Smooth muscle cell (in vitro differentiated cells): ENCODE data around the gene SMIM41. TPM values are rescaled to one million over a fixed set of nuclear protein-coding genes. Genes with fewer than 3 reads are reported as not detected.

Source experiments
- DNase-seq: peaks from one replicate; lab custom pipeline; 2025; ENCODE audit not compliant: unreplicated experiment; lab: John Stamatoyannopoulos, UW
- H2AFZ ChIP-seq: fragments of 200-600 bp; sonication (generic); 2 replicates; pipeline ENCODE4 v1.6.0; 2016; ENCODE audit warnings: antibody characterized with exemption, low read depth, mild to moderate bottlenecking
- H3F3A ChIP-seq: fragments of 200-600 bp; sonication (generic); 2 replicates; pipeline ENCODE4 v1.6.0; 2017; ENCODE audit warnings: antibody characterized with exemption, low read depth
- H3K27ac ChIP-seq: fragments of 200-600 bp; sonication (generic); 2 replicates; pipeline ENCODE4 v1.5.1; 2016; ENCODE audit warnings: low read depth, mild to moderate bottlenecking
- H3K27me3 ChIP-seq: fragments of 200-600 bp; sonication (generic); 2 replicates; pipeline ENCODE4 v1.6.1; 2016; ENCODE audit warnings: low read depth, mild to moderate bottlenecking
- H3K36me3 ChIP-seq: fragments of 200-600 bp; sonication (generic); 2 replicates; pipeline ENCODE4 v1.5.1; 2016; ENCODE audit warnings: low read depth
- H3K4me1 ChIP-seq: fragments of 200-600 bp; sonication (generic); 2 replicates; pipeline ENCODE4 v1.5.1; 2016; ENCODE audit warnings: low read depth
- H3K4me2 ChIP-seq: fragments of 200-600 bp; sonication (generic); 2 replicates; pipeline ENCODE4 v1.6.0; 2016; ENCODE audit warnings: mild to moderate bottlenecking
- H3K4me3 ChIP-seq: fragments of 200-600 bp; sonication (generic); 2 replicates; pipeline ENCODE4 v1.5.1; 2016; ENCODE audit warnings: mild to moderate bottlenecking
- H3K79me2 ChIP-seq: fragments of 200-600 bp; sonication (generic); 2 replicates; pipeline ENCODE4 v1.6.0; 2016; ENCODE audit warnings: low read depth, mild to moderate bottlenecking
- H3K9ac ChIP-seq: fragments of 200-600 bp; sonication (generic); 2 replicates; pipeline ENCODE4 v1.6.0; 2016; ENCODE audit warnings: low read depth
- H3K9me3 ChIP-seq: fragments of 200-600 bp; sonication (generic); replicated peaks from 2 replicates; pipeline ENCODE4 v1.5.1; 2016; ENCODE audit warnings: low read depth
- H4K20me1 ChIP-seq: fragments of 200-600 bp; sonication (generic); 2 replicates; pipeline ENCODE4 v1.6.0; 2016; ENCODE audit warnings: low read depth
- CTCF ChIP-seq: fragments of 200-600 bp; sonication (generic); IDR thresholded peaks from 2 replicates; pipeline ENCODE4 v1.5.1; 2017; ENCODE audit warnings: borderline replicate concordance, mild to moderate bottlenecking, antibody characterized with exemption; ENCODE audit not compliant: insufficient read depth, poor library complexity, severe bottlenecking
- WGBS: methylation state at CpG from one replicate; pipeline ENCODE4 v1.1.7; 2016; ENCODE audit warnings: low lambda C conversion rate; 5-methylcytosine and 5-hydroxymethylcytosine counted together
- polyA plus RNA-seq: library from polyadenylated mRNA; unstranded; fragments of >200 nt; fragmentation: Nextera tagmentation; extraction: Ambion mirVana; gene quantifications from 2 replicates; pipeline ENCODE4 v1.2.1, GENCODE V29; 2016
- total RNA-seq: library from RNA; depleted of rRNA; stranded (reverse); fragments of >200 nt; gene quantifications from 2 replicates; pipeline ENCODE4 v1.2.3, GENCODE V29; 2014

The SMIM41 gene
- total and polyA plus RNA-seq, 2 experiments from 2014 or later = not detected

- H3K4me2 ChIP-seq = no peak overlapping the region
- no peaks in the 10 kb centered on the region for H3F3A ChIP-seq
- DNase-seq = no peak
- H2AFZ ChIP-seq = no peak overlapping the region
- no peaks in the 10 kb centered on the region for H3K4me1 ChIP-seq
- no peaks in the 10 kb centered on the region for H3K36me3 ChIP-seq
- H3K9ac ChIP-seq = no peak overlapping the region
- H4K20me1 ChIP-seq = no peaks in the 10 kb centered on the region
- no peaks in the 10 kb centered on the region for H3K79me2 ChIP-seq
- no peak overlapping the region for H3K4me3 ChIP-seq
- H3K27me3 ChIP-seq = peaks cover 3% of the 10 kb centered on the region
- peak; percentile 62 for TF ChIP-seq CTCF
- 35% methylated on average over 23 of the region's 23 CpGs for WGBS
- no peak overlapping the region for H3K27ac ChIP-seq
- no peaks in the 10 kb centered on the region for H3K9me3 ChIP-seq
Measured at GRCh38 chr12:52119398-52120254, 40.1 kb downstream of the SMIM41 start.

GRCh38 chr12:52120951-52121823, 41.7 kb downstream of the SMIM41 start:
- 82% methylated on average over 19 of the region's 19 CpGs for WGBS
- no peaks in the 10 kb centered on the region for H3K9me3 ChIP-seq
- H3K27ac ChIP-seq = no peak overlapping the region
- no peaks in the 10 kb centered on the region for H3K79me2 ChIP-seq
- no peak for DNase-seq
- no peaks in the 10 kb centered on the region for H3K27me3 ChIP-seq
- no peak overlapping the region for H3K4me3 ChIP-seq
- no peak overlapping the region for H2AFZ ChIP-seq
- H3K9ac ChIP-seq = no peak overlapping the region
- H3F3A ChIP-seq = no peaks in the 10 kb centered on the region
- no peaks in the 10 kb centered on the region for H4K20me1 ChIP-seq
- H3K36me3 ChIP-seq = no peaks in the 10 kb centered on the region
- no peak overlapping the region for H3K4me2 ChIP-seq
- no peak for TF ChIP-seq CTCF
- no peaks in the 10 kb centered on the region for H3K4me1 ChIP-seq

DNA sequence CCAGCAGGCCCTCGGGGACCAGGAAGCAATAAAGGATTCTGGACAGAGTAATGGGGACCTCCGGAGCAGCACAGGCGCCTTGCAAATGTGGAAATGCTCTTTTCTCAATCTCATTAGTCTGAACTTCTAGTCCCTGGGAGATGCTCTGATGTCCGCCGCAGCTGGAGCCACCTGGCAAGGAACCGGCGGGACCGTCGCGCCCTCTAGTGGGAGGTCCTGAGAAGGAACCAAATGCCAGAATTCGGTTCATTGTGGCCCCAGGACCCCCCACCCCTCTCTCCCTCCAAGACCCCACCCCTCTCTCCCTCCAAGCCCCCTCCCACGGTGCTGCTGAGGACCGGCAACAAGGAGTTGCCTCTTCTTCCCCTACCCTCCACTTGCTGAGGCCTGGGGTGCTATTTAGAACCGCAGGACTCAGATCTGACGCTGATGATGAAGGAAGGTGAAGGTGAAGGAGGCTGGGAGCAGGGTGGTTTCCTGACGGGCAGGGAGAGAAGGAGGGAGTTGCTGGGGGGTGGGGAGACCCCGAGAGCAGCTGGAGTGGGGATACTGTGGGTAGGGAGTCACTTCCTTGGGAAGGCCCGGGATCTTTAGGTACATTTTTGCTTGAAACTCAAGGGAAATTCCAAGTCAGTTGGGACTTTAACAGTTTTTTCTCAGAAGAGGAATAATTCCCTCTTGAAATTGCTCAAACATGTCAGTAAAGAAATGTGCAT, 42.5 kb downstream of the SMIM41 start:
- Histone ChIP-seq H4K20me1 (no peaks in the 10 kb centered on the region), H3K4me3 (no peak overlapping the region), H3K27ac (no peak overlapping the region), H3K27me3 (no peaks in the 10 kb centered on the region), H3K4me1 (no peaks in the 10 kb centered on the region), H3K4me2 (no peak overlapping the region), H3K9me3 (no peaks in the 10 kb centered on the region), H3F3A (no peaks in the 10 kb centered on the region), H2AFZ (no peak overlapping the region), H3K9ac (no peak overlapping the region), H3K79me2 (no peaks in the 10 kb centered on the region), H3K36me3 (no peaks in the 10 kb centered on the region)
- peak; percentile 10 for DNase-seq
- peak; percentile 82 for TF ChIP-seq CTCF
- WGBS = 21% methylated on average over 18 of the region's 18 CpGs
